H1 (cell line): ENCODE results near the gene SLC39A10. TPM values are rescaled to one million over a fixed set of nuclear protein-coding genes. Genes with fewer than 3 reads are reported as not detected.

Experiments used
- CTCF ChIA-PET: fragments of 300-600 bp; sonication (Branson Sonifier 250); formaldehyde crosslinking; loops from one replicate; lab custom pipeline; 2021; ENCODE audit not compliant: partially characterized antibody; lab: Charles Lee
- POLR2A ChIA-PET: fragments of 300-600 bp; sonication (Branson Sonifier 250); formaldehyde crosslinking; loops from one replicate; lab custom pipeline; 2021; ENCODE audit warnings: inconsistent platforms; ENCODE audit not compliant: partially characterized antibody; lab: Charles Lee
- DNase-seq, 2 experiments: peaks; one replicate each; pipeline versions ENCODE4 v3.0.0 to v3.0.0-alpha.2; 2010 to 2022; ENCODE audit warnings: low spot score in 2 of 2, low read depth in 1 of 2, mixed read lengths in 1 of 2
- FAIRE-seq: peaks from 2 replicates; lab custom pipeline; 2011; peaks lifted over from hg19 to GRCh38; lab: Jason Lieb, UNC
- H2AFZ ChIP-seq: 2 replicates; pipeline ENCODE4 v1.8.1; 2012; ENCODE audit warnings: low read length, inconsistent platforms
- H2AK5ac ChIP-seq: 2 replicates; pipeline ENCODE4 v1.6.1; 2013; ENCODE audit warnings: low read depth, low read length
- H2BK120ac ChIP-seq: replicated peaks from 2 replicates; pipeline ENCODE3; 2013; ENCODE audit warnings: low read depth, low read length, inconsistent platforms
- H2BK12ac ChIP-seq: 2 replicates; pipeline ENCODE4 v1.6.1; 2013; ENCODE audit warnings: low read depth, low read length
- H2BK15ac ChIP-seq: 2 replicates; pipeline ENCODE4 v1.6.1; 2013; ENCODE audit warnings: low read length
- H2BK20ac ChIP-seq: 2 replicates; pipeline ENCODE4 v1.6.1; 2013; ENCODE audit warnings: low read length
- H2BK5ac ChIP-seq: 2 replicates; pipeline ENCODE4 v1.6.1; 2013; ENCODE audit warnings: low read depth, low read length
- H3K14ac ChIP-seq: 2 replicates; pipeline ENCODE4 v1.6.1; 2013; ENCODE audit warnings: inconsistent platforms; ENCODE audit not compliant: insufficient read length
- H3K18ac ChIP-seq: 2 replicates; pipeline ENCODE4 v1.6.1; 2013; ENCODE audit warnings: low read length; ENCODE audit errors: extremely low read depth
- H3K23ac ChIP-seq: 2 replicates; pipeline ENCODE4 v1.6.1; 2013; ENCODE audit warnings: inconsistent platforms; ENCODE audit not compliant: insufficient read length
- H3K23me2 ChIP-seq: 2 replicates; pipeline ENCODE4 v1.6.1; 2013; ENCODE audit warnings: low read depth, low read length
- H3K27ac ChIP-seq: 2 replicates; pipeline ENCODE4 v1.6.1; 2011; ENCODE audit warnings: low read depth, low read length, inconsistent platforms
- H3K27me3 ChIP-seq, 4 experiments: replicated peaks in 1 of 4; 1 replicate in 1 of 4; 2 replicates in 3 of 4; pipeline versions ENCODE4 v1.6.1 to v1.8.1; 2011 to 2013; ENCODE audit warnings: low read length in 3 of 4, mild to moderate bottlenecking in 3 of 4, inconsistent platforms in 2 of 4, mixed read lengths in 2 of 4, moderate library complexity in 1 of 4; ENCODE audit not compliant: control insufficient read depth in 3 of 4, insufficient read depth in 3 of 4; ENCODE audit errors: extremely low read depth in 1 of 4
- H3K36me3 ChIP-seq, 4 experiments: 2 replicates each; pipeline versions ENCODE4 v1.6.1 to v1.8.1; 2011 to 2013; ENCODE audit warnings: mild to moderate bottlenecking in 4 of 4, low read length in 3 of 4, moderate library complexity in 2 of 4, control low read depth in 1 of 4, inconsistent platforms in 1 of 4; ENCODE audit not compliant: insufficient read depth in 4 of 4, control insufficient read depth in 2 of 4
- H3K4ac ChIP-seq: replicated peaks from 2 replicates; pipeline ENCODE3; 2013; ENCODE audit warnings: low read length, low read depth, mixed read lengths, inconsistent platforms; ENCODE audit not compliant: insufficient read length
- H3K4me1 ChIP-seq, 4 experiments: replicated peaks in 1 of 4; 1 replicate in 1 of 4; 2 replicates in 3 of 4; pipeline versions ENCODE4 v1.6.1 to v1.8.1; 2011 to 2013; ENCODE audit warnings: low read length in 3 of 4, inconsistent platforms in 2 of 4, mixed read lengths in 1 of 4; ENCODE audit not compliant: insufficient read depth in 4 of 4, control insufficient read depth in 3 of 4
- H3K4me2 ChIP-seq, 2 experiments: 2 replicates each; pipeline versions ENCODE4 v1.6.1 to v1.8.1; 2011 to 2013; ENCODE audit warnings: low read depth in 2 of 2, low read length in 2 of 2, control low read depth in 1 of 2, inconsistent platforms in 1 of 2, mild to moderate bottlenecking in 1 of 2; ENCODE audit not compliant: insufficient read depth in 1 of 2
- H3K4me3 ChIP-seq, 4 experiments: fragments of 200-600, 300-600 bp in 1 of 4; sonication (generic), shearing (Covaris generic), sonication (Bioruptor Twin) in 1 of 4; 2 replicates each; pipeline versions ENCODE4 v1.5.1 to v1.8.1; 2011 to 2016; ENCODE audit warnings: low read length in 4 of 4, low read depth in 3 of 4, control low read depth in 2 of 4, inconsistent platforms in 2 of 4, mild to moderate bottlenecking in 2 of 4, mixed read lengths in 1 of 4, moderate library complexity in 1 of 4; ENCODE audit not compliant: insufficient read depth in 2 of 4; ENCODE audit errors: extremely low read depth in 1 of 4
- H3K56ac ChIP-seq: replicated peaks from 2 replicates; pipeline ENCODE3; 2013; ENCODE audit warnings: low read depth, mild to moderate bottlenecking, mixed read lengths, low read length, inconsistent platforms; ENCODE audit not compliant: insufficient read length
- H3K79me1 ChIP-seq: 2 replicates; pipeline ENCODE4 v1.6.1; 2013; ENCODE audit warnings: low read depth, low read length, control low read depth
- H3K79me2 ChIP-seq, 2 experiments: 2 replicates each; pipeline versions ENCODE4 v1.6.1 to v1.8.1; 2012 to 2013; ENCODE audit warnings: low read length in 2 of 2, mild to moderate bottlenecking in 2 of 2, inconsistent platforms in 1 of 2; ENCODE audit not compliant: insufficient read depth in 2 of 2, control insufficient read depth in 1 of 2
- H3K9ac ChIP-seq, 4 experiments: replicated peaks in 1 of 4; 1 replicate in 1 of 4; 2 replicates in 3 of 4; pipeline versions ENCODE4 v1.6.1 to v1.8.1; 2011 to 2013; ENCODE audit warnings: low read depth in 3 of 4, low read length in 3 of 4, control low read depth in 2 of 4, mild to moderate bottlenecking in 2 of 4, moderate library complexity in 2 of 4, inconsistent platforms in 1 of 4; ENCODE audit errors: extremely low read depth in 1 of 4
- H3K9me3 ChIP-seq, 2 experiments: 2 replicates each; pipeline versions ENCODE4 v1.6.1 to v1.8.1; 2012 to 2013; ENCODE audit warnings: mild to moderate bottlenecking in 2 of 2, moderate library complexity in 2 of 2, control low read depth in 1 of 2, inconsistent platforms in 1 of 2, low read depth in 1 of 2, low read length in 1 of 2, mixed read lengths in 1 of 2; ENCODE audit not compliant: insufficient read depth in 2 of 2
- H4K20me1 ChIP-seq, 2 experiments: replicated peaks in 1 of 2; 2 replicates each; pipeline versions ENCODE3 to v1.8.1; 2011 to 2013; ENCODE audit warnings: inconsistent platforms in 2 of 2, low read length in 2 of 2, mild to moderate bottlenecking in 1 of 2; ENCODE audit not compliant: insufficient read depth in 2 of 2, control insufficient read depth in 1 of 2
- H4K5ac ChIP-seq: 2 replicates; pipeline ENCODE4 v1.6.1; 2013; ENCODE audit warnings: low read length, low read depth, mixed read lengths, inconsistent platforms; ENCODE audit not compliant: insufficient read length
- H4K8ac ChIP-seq: 2 replicates; pipeline ENCODE4 v1.8.0; 2013; ENCODE audit warnings: mild to moderate bottlenecking, moderate library complexity, low read length, inconsistent platforms; ENCODE audit not compliant: insufficient read depth; ENCODE audit errors: extremely low read depth
- H4K91ac ChIP-seq: replicated peaks from 2 replicates; pipeline ENCODE3; 2013; ENCODE audit warnings: low read length, mixed read lengths, inconsistent platforms; ENCODE audit not compliant: insufficient read length
- CHD2 ChIP-seq: IDR thresholded peaks from 2 replicates; pipeline ENCODE4 v1.6.1; 2012; ENCODE audit warnings: low read length, improper control_type of control experiment
- CTCF ChIP-seq, 3 experiments: IDR thresholded peaks; 1 replicate in 2 of 3; 2 replicates in 1 of 3; pipeline versions ENCODE4 v1.5.1 to v1.6.1; 2011; ENCODE audit warnings: low read length in 3 of 3, mild to moderate bottlenecking in 3 of 3, inconsistent platforms in 2 of 3, low read depth in 1 of 3, moderate library complexity in 1 of 3; ENCODE audit not compliant: insufficient read depth in 1 of 3; ENCODE audit errors: control extremely low read depth in 1 of 3
- SP1 ChIP-seq: IDR thresholded peaks from 2 replicates; pipeline ENCODE4 v1.6.1; 2011; ENCODE audit warnings: low read depth, low read length
- USF2 ChIP-seq: IDR thresholded peaks from 2 replicates; pipeline ENCODE4 v1.6.1; 2011; ENCODE audit warnings: low read length, improper control_type of control experiment
- YY1 ChIP-seq: IDR thresholded peaks from 2 replicates; pipeline ENCODE4 v1.6.1; 2011; ENCODE audit warnings: low read depth, mild to moderate bottlenecking, low read length
- WGBS, 2 experiments: shearing (Covaris generic) in 1 of 2; methylation state at CpG; one replicate each; pipeline versions ENCODE4 v1.1.6 to v1.1.7; 2013 to 2015; ENCODE audit warnings: low lambda C conversion rate in 2 of 2, mixed read lengths in 2 of 2, inconsistent platforms in 1 of 2, low coverage in 1 of 2, missing lambda C conversion rate in 1 of 2; ENCODE audit not compliant: insufficient replicate concordance in 2 of 2, insufficient coverage in 1 of 2, insufficient read length in 1 of 2; ENCODE audit errors: extremely low coverage in 1 of 2, missing lambda C conversion rate in 1 of 2; 5-methylcytosine and 5-hydroxymethylcytosine counted together
- polyA plus RNA-seq, 7 experiments: library from polyadenylated mRNA; depleted of rRNA in 3 of 7; stranded (reverse) in 5 of 7; unstranded in 2 of 7; fragments of >200 nt in 5 of 7; fragments of 200-250 nt in 2 of 7; gene quantifications; 1 replicate in 5 of 7; 2 replicates in 1 of 7; 4 replicates in 1 of 7; pipeline versions ENCODE4 v1.2.1 to v1.2.3, GENCODE V29; 2011 to 2013; ENCODE audit warnings: missing spikeins in 2 of 7, mixed read lengths in 2 of 7
- total RNA-seq: library from RNA; stranded (reverse); fragmentation: NEBNext Ultra II Directional; extraction: Animal tissue kit (Norgen Biotek cat#: 25700); gene quantifications from 2 replicates; pipeline ENCODE4 v1.2.1, GENCODE V29; 2021

Gene SLC39A10
- total and polyA plus RNA-seq, 2 of the 8 experiments (the other 6 are each of a cell fraction or from before 2014, with no cell fraction given), result 68.1 to 234 TPM

DNA sequence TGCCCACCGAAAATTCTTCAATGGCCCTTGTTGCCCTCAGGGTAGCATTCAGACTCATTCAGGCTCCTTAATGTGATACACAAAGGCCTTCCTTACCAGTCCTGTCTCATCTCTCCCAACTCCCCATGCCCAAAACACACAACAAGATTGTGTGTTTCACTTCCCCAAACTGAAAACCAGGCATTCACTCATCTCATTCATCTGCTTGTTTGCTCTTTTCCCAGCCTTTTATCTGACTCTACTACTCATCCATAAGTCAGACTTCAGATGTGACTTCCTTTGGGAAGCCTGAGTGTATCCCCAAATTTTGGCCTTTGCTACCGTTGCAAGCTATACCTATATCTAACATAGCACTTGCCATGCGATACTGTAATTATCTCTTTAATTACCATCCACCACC, 9.7 kb upstream of the SLC39A10 start:
- Histone ChIP-seq H3K4me2 (no peak overlapping the region), H3K4me3 (no peak overlapping the region), H2BK120ac (peak overlapping the region; percentile 75), H3K36me3 (no peaks in the 10 kb centered on the region), H3K14ac (no peak overlapping the region), H3K23ac (no peak overlapping the region), H3K9ac (no peak overlapping the region), H4K5ac (no peak overlapping the region), H3K56ac (no peak overlapping the region), H3K4ac (no peak overlapping the region), H2BK12ac (no peak overlapping the region), H3K27me3 (no peaks in the 10 kb centered on the region), H2BK5ac (0 out of 2 replicates have a peak overlapping the region, but pooled peaks have one; percentile 6), H4K91ac (peak overlapping the region; percentile 50), H3K79me2 (peaks cover 0 to 9% of the 10 kb centered on the region in 2 experiments; a peak in 2 of 4 replicates), H3K23me2 (no peaks in the 10 kb centered on the region), H2AFZ (no peak overlapping the region), H2BK20ac (no peak overlapping the region), H4K20me1 (no peaks in the 10 kb centered on the region), H3K18ac (peak overlapping the region; percentile 11; the same call in 1 of the 2 replicates), H2BK15ac (no peak overlapping the region), H3K79me1 (no peaks in the 10 kb centered on the region), H3K27ac (no peak overlapping the region), H4K8ac (no peak overlapping the region), H3K9me3 (no peaks in the 10 kb centered on the region), H3K4me1 (peaks cover 0 to 13% (median 8%) of the 10 kb centered on the region in 4 experiments; a peak in 3 of 7 replicates), H2AK5ac (0 out of 2 replicates have a peak overlapping the region, but pooled peaks have one; percentile 43)
- WGBS, 2 experiments, result 92% methylated on average over 3 of the region's 3 CpGs; no CpG with 5 or more reads in 1 of the 2 experiments
- no peak for DNase-seq
- ChIA-PET POLR2A (interaction anchor here (1.5 to 2.1 kb wide), 3 partner anchors 10 to 34 kb away, joined by 6 read pairs; partner anchors contain the start of gene SLC39A10), CTCF (interaction anchor here (0.8 to 1.2 kb wide), 2 partner anchors 69 to 147 kb away, joined by 3 to 4 read pairs; no protein-coding TSS in a partner anchor)
- no peak for TF ChIP-seq SP1
- TF ChIP-seq CTCF (IDR thresholded peaks at IDR 0.05; ENCODE audit: control extremely low read depth in 1 of 3, insufficient read depth in 1 of 3, low read depth in 1 of 3, low read length in 3 of 3), result no peak
- TF ChIP-seq CHD2, result no peak
- no peak for TF ChIP-seq USF2
- no peak for TF ChIP-seq YY1
- no peak for FAIRE-seq
